Uterus (tissue), 2 donors: ENCODE measurements around the gene GLI2.

Experiments
- POLR2A ChIP-seq, 2 donors: fragments of 450-650 bp; IDR thresholded peaks; one replicate each; pipeline ENCODE4 v1.6.1; 2016; ENCODE audit warnings: antibody characterized with exemption in 2 of 2, mild to moderate bottlenecking in 1 of 2, moderate library complexity in 1 of 2
- TF ChIP-seq, protein P1 (sequence below), 4 experiments: fragments of 200-600 bp in 2 of 4; fragments of 450-650 bp in 2 of 4; sonication (generic) in 2 of 4; IDR thresholded peaks; one replicate each; pipeline ENCODE4 v1.5.1; 2016 to 2019; ENCODE audit warnings: antibody characterized with exemption in 4 of 4, mild to moderate bottlenecking in 2 of 4, moderate library complexity in 1 of 4

DNA sequence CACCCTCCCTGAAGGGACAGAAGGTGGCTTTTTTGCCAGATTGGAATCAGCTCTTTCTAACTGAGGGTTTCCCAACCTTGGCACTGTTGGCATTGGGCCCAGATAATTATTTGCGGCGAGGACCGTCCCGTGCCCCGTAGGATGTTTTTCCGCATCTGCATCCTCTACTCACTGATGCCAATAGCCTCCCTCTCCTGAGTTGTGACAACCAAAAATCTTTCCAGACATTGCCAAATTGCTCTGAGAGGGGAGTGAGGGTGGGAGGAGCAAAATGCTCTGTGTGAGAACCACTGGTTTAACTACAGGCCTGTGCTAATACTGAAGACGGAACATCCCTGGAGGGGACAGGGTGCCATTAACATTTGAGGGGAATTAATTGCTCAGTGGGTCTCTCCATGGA is 33.6 kb upstream of the GLI2 start:
- TF ChIP-seq, protein P1, sequence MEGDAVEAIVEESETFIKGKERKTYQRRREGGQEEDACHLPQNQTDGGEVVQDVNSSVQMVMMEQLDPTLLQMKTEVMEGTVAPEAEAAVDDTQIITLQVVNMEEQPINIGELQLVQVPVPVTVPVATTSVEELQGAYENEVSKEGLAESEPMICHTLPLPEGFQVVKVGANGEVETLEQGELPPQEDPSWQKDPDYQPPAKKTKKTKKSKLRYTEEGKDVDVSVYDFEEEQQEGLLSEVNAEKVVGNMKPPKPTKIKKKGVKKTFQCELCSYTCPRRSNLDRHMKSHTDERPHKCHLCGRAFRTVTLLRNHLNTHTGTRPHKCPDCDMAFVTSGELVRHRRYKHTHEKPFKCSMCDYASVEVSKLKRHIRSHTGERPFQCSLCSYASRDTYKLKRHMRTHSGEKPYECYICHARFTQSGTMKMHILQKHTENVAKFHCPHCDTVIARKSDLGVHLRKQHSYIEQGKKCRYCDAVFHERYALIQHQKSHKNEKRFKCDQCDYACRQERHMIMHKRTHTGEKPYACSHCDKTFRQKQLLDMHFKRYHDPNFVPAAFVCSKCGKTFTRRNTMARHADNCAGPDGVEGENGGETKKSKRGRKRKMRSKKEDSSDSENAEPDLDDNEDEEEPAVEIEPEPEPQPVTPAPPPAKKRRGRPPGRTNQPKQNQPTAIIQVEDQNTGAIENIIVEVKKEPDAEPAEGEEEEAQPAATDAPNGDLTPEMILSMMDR (IDR thresholded peaks at IDR 0.05) = no peak
- TF ChIP-seq POLR2A (IDR thresholded peaks at IDR 0.05) = no peak
